Aorta (tissue), 5 donors: ENCODE measurements around the gene MAGED2. TPM values are rescaled to one million over a fixed set of nuclear protein-coding genes. Genes with fewer than 3 reads are reported as not detected.
"Not testable (repeated sequence)": the region's sequence is repeated elsewhere in the genome, so short reads cannot be mapped to it uniquely, and the experiment has no call there.

ENCODE experiments used
- ATAC-seq: fragments of 200-7000 bp; cut with Tn5 transposase; one replicate; pipeline ENCODE4 v1.9.1; 2022; ENCODE audit warnings: moderate library complexity; ENCODE audit not compliant: low FRiP score
- DNase-seq, 2 donors: peaks; one replicate each; pipeline ENCODE4 v3.0.0-alpha.2; 2020
- H3K27ac ChIP-seq, 2 donors: one replicate each; pipeline ENCODE4 v1.5.1; 2013; ENCODE audit warnings: low read length in 2 of 2, mild to moderate bottlenecking in 2 of 2, moderate library complexity in 2 of 2, control low read depth in 1 of 2, inconsistent platforms in 1 of 2, low read depth in 1 of 2
- H3K27me3 ChIP-seq, 2 donors: one replicate each; pipeline ENCODE4 v1.6.1; 2013; ENCODE audit warnings: control low read depth in 1 of 2, low read length in 1 of 2, mild to moderate bottlenecking in 1 of 2, moderate library complexity in 1 of 2; ENCODE audit not compliant: insufficient read depth in 2 of 2, control insufficient read depth in 1 of 2
- H3K36me3 ChIP-seq, 2 donors: one replicate each; pipeline ENCODE4 v1.6.1; 2013; ENCODE audit warnings: control low read depth in 1 of 2, low read length in 1 of 2, mild to moderate bottlenecking in 1 of 2; ENCODE audit not compliant: insufficient read depth in 2 of 2, control insufficient read depth in 1 of 2
- H3K4me1 ChIP-seq, 2 donors: one replicate each; pipeline ENCODE4 v1.6.1; 2013; ENCODE audit warnings: low read length in 2 of 2, control low read depth in 1 of 2, mild to moderate bottlenecking in 1 of 2, moderate library complexity in 1 of 2; ENCODE audit not compliant: insufficient read depth in 2 of 2, control insufficient read depth in 1 of 2
- H3K4me3 ChIP-seq, 2 donors: one replicate each; pipeline ENCODE4 v1.5.1; 2013; ENCODE audit warnings: low read length in 2 of 2, control low read depth in 1 of 2, mild to moderate bottlenecking in 1 of 2
- H3K9me3 ChIP-seq: one replicate; pipeline ENCODE4 v1.6.1; 2013; ENCODE audit warnings: mild to moderate bottlenecking, low read length; ENCODE audit not compliant: control insufficient read depth
- WGBS, 2 donors: extraction: QIAGEN DNeasy Blood & Tissue Kit; methylation state at CpG; one replicate each; pipeline ENCODE4 v1.1.7; 2013; 5-methylcytosine and 5-hydroxymethylcytosine counted together
- intact Hi-C, 2 donors: fragments of 100-400 bp; cut with DNase I; formaldehyde crosslinking; loops; one replicate each; pipeline versions ENCODE4 v1.14.2 to v1.15.0; 2022
- polyA plus RNA-seq, 2 donors: library from polyadenylated mRNA; stranded (reverse); fragments of 200-250 nt; gene quantifications; one replicate each; pipeline ENCODE4 v1.2.3, GENCODE V29; 2013
- total RNA-seq, 2 donors: library from RNA; stranded (reverse); fragmentation: NEBNext Ultra II Directional; extraction: Animal tissue kit (Norgen Biotek cat#: 25700); gene quantifications; one replicate each; pipeline ENCODE4 v1.2.1, GENCODE V29; 2021
- donor health status: healthy with polysubstance abuse.
- donor health status: Bipolar disorder and iron deficiency.
- donor health status: DM: no; HTN: no; CAD: no.
- donor health status: DM: no; HTN: no; CAD: no.
- donor health status: DM: yes; HTN: yes; CAD: no.

Gene MAGED2
- total and polyA plus RNA-seq, 4 donors, result 80.1 to 247 (median 167) TPM

GRCh38 chrX:54788446-54788845 lies 19.1 kb upstream of the MAGED2 start:
- Histone ChIP-seq H3K4me3 (no peak overlapping the region), H3K27ac (no peak overlapping the region), H3K36me3 (no peaks in the 10 kb centered on the region), H3K9me3 (no peaks in the 10 kb centered on the region), H3K27me3 (no peaks in the 10 kb centered on the region), H3K4me1 (no peaks in the 10 kb centered on the region)
- intact Hi-C loops, result no loop called here
- no peak for DNase-seq
- 83 to 96% methylated on average over 9 of the region's 9 CpGs for WGBS, 2 donors
- no peak for ATAC-seq

DNA sequence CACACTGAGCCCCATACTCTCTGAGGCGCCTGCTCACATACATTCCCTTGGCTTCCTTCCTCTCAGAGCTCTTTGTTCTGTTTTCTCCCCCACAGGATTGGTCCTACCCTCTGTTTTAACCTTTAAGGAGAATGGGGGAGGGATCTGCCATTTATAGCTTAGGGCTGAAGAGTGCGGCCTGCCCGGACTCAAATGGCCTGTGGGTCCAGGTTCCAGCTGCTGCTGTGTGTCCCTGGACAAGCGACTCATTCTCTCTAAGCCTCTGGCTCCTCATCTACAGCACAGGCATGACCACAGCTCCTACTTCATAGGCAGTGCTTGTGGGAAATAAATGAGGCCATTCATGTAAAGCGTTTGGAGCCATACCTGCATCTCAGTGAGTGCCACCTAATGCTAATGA lies 18.1 kb upstream of the MAGED2 start:
- 36 to 40% methylated on average over 3 to 4 of the region's 5 CpGs for WGBS, 2 donors
- intact Hi-C loops, result not testable (repeated sequence)

GRCh38 chrX:54794028-54794427 lies 13.5 kb upstream of the MAGED2 start:
- no peaks in the 10 kb centered on the region for H3K27me3 ChIP-seq
- H3K9me3 ChIP-seq, result no peaks in the 10 kb centered on the region
- intact Hi-C loops, result no loop called here
- ATAC-seq, result no peak
- no peak overlapping the region for H3K4me3 ChIP-seq
- H3K36me3 ChIP-seq, result no peaks in the 10 kb centered on the region
- WGBS, 2 donors, result 0 to 3% methylated on average over 1 of the region's 1 CpG
- H3K27ac ChIP-seq, result no peak overlapping the region
- no peaks in the 10 kb centered on the region for H3K4me1 ChIP-seq
- no peak for DNase-seq

More for the DNA sequence above, 18.1 kb upstream of the MAGED2 start:
- H3K27ac ChIP-seq, H3K27me3 ChIP-seq, H3K9me3 ChIP-seq, ATAC-seq, H3K4me3 ChIP-seq, H3K36me3 ChIP-seq, H3K4me1 ChIP-seq, DNase-seq: not testable (repeated sequence)

GRCh38 chrX:54794795-54795194 lies 12.8 kb upstream of the MAGED2 start:
- intact Hi-C loops, result no loop called here
- H3K4me1 ChIP-seq, result no peaks in the 10 kb centered on the region
- no peaks in the 10 kb centered on the region for H3K9me3 ChIP-seq
- ATAC-seq, result no peak
- 74 to 89% methylated on average over 4 of the region's 4 CpGs for WGBS, 2 donors
- H3K4me3 ChIP-seq, result no peak overlapping the region
- no peaks in the 10 kb centered on the region for H3K27me3 ChIP-seq
- H3K27ac ChIP-seq, result no peak overlapping the region
- DNase-seq, result no peak
- H3K36me3 ChIP-seq, result no peaks in the 10 kb centered on the region

DNA sequence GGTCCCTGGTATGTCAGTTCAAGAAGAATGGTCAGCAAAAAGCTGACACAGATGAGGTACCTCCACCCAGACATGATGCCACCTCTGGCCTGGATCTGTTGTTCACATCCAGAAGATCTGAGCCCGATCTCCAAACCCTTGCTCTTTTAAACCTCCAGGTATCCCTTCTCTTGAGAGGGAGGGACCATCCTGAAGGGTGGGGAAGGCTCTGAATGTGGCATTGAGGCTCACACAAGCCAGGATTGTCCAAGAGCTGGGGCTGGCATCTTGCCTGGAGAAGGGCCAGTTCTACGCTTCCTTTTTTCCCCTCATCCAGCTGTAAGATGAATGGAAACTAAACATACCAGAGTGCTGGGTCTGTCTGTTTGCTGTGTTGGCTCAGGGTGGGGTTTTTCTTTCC lies 9.4 kb upstream of the MAGED2 start, which contains the start of gene ITIH6:
Gene ITIH6, minus strand, starts transcription at position 119 of the 400 bp plus-strand sequence. Its CDS starts 45 bp downstream, at position 74.
- WGBS, 2 donors, result 77 to 82% methylated on average over 2 of the region's 2 CpGs
- intact Hi-C loops, result no loop called here
- DNase-seq (no peak), ATAC-seq (no peak)
- Histone ChIP-seq H3K36me3 (no peaks in the 10 kb centered on the region), H3K4me3 (no peak within 1 kb of the TSS), H3K4me1 (no peaks in the 10 kb centered on the region), H3K27ac (no peak within 1 kb of the TSS), H3K9me3 (no peaks in the 10 kb centered on the region), H3K27me3 (no peaks in the 10 kb centered on the region)

DNA sequence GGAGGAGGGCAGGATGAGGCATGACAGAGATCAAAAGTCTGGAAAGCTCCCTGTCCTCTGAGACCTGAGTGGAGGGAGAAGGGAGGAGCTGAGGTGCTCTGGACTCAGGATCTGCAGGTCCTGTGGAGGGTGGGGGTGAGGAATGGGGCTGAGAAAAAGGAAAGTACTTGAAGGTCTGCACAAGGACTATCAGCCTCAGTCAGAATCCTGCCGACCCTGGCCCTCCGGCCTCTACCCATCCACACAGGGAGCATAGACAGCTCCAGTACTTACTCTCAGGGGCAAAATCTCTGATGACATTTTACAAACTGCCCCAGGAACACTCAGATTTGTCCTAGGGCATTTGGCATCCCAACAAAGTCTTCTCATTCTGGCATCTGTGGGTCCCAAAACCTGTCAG lies 8.5 kb upstream of the MAGED2 start:
- no peaks in the 10 kb centered on the region for H3K27me3 ChIP-seq
- no peak overlapping the region for H3K4me3 ChIP-seq
- intact Hi-C loops, result no loop called here
- H3K9me3 ChIP-seq, result no peaks in the 10 kb centered on the region
- WGBS, 2 donors, result 76 to 98% methylated on average over 2 of the region's 2 CpGs
- no peak for DNase-seq
- H3K27ac ChIP-seq, result no peak overlapping the region
- no peak for ATAC-seq
- no peaks in the 10 kb centered on the region for H3K36me3 ChIP-seq
- H3K4me1 ChIP-seq, result no peaks in the 10 kb centered on the region

DNA sequence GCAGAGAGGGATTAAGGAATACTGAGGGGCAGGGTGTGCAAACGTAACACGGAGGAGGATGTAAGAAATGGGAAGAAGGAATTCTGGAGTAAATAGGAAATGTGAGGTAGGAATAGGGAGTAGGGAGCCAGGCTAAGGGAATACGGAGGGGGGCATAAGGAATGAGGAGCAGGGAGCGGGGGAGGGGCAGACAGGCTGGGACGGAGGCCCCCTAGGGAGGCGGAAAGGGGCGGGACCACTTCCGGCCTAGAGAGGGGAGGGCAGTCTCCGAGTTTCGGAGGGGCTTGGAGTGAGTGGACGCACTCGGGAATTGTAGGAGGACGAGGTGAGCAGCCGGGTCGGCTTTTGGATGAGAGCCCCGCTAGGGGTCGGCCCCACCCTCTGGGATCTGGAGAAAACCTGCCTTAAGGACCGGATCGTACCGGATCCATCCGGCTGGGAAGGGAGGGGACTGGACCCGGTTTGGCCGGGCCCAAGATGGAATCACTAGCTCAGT lies 612 bp downstream of the MAGED2 start:
- Histone ChIP-seq H3K27ac (peak overlapping the region in 1 of 2 donors; percentile 85), H3K36me3 (peaks cover 0 to 9% of the 10 kb centered on the region in 2 donors), H3K9me3 (no peaks in the 10 kb centered on the region), H3K27me3 (no peaks in the 10 kb centered on the region), H3K4me1 (no peaks in the 10 kb centered on the region), H3K4me3 (peak overlapping the region; percentile 8 to 41)
- intact Hi-C loops, result loop anchor here (2.0 to 10.0 kb wide), 2 partner anchors 169 to 763 kb away; partner anchors contain the start of gene PHF8 (in 1 of the 2)
- WGBS, 2 donors, result 1 to 35% methylated on average over 22 to 23 of the region's 23 CpGs
- DNase-seq (peak; percentile 81 to 89), ATAC-seq (peak; percentile 87)

- WGBS, 2 donors, result 1 to 31% methylated on average over 38 of the region's 38 CpGs
Measured at GRCh38 chrX:54808605-54809483, 1.3 kb downstream of the MAGED2 start.

More at GRCh38 chrX:54808605-54809483, 1.3 kb downstream of the MAGED2 start:
- peak; percentile 93 for ATAC-seq
- Histone ChIP-seq H3K27me3 (no peaks in the 10 kb centered on the region), H3K9me3 (no peaks in the 10 kb centered on the region), H3K36me3 (peaks cover 0 to 10% of the 10 kb centered on the region in 2 donors), H3K27ac (peak overlapping the region in 1 of 2 donors; percentile 39), H3K4me1 (no peaks in the 10 kb centered on the region), H3K4me3 (peak overlapping the region; percentile 8 to 41)
- DNase-seq, result peak; percentile 95 to 96
- intact Hi-C loops, result loop anchor here (2.0 to 10.0 kb wide), 2 partner anchors 170 to 764 kb away; partner anchors contain the start of gene PHF8 (in 1 of the 2)
